Natural killer cell (primary cell): ENCODE measurements around the gene RHPN2. TPM values are rescaled to one million over a fixed set of nuclear protein-coding genes. Genes with fewer than 3 reads are reported as not detected.
A peak's percentile ranks its signal among the peaks of the same experiment; 100 is the strongest.

Experiments used
- ATAC-seq, 3 donors: fragments of 150-1000 bp in 2 of 3; fragments of 200-7000 bp in 1 of 3; cut with Tn5 transposase; 1 replicate in 1 of 3; 2 replicates in 2 of 3; pipeline ENCODE4 v1.10.0; 2021; ENCODE audit warnings: mild to moderate bottlenecking in 2 of 3, moderate library complexity in 2 of 3
- DNase-seq, 2 donors: peaks; one replicate each; pipeline versions ENCODE4 v3.0.0 to v3.0.0-alpha.2; 2013 to 2021; ENCODE audit warnings: mixed read lengths in 1 of 2
- H3K27ac ChIP-seq: one replicate; pipeline ENCODE4 v1.5.1; 2013; ENCODE audit warnings: mild to moderate bottlenecking, low read length
- H3K27me3 ChIP-seq: one replicate; pipeline ENCODE4 v1.6.1; 2013; ENCODE audit warnings: low read length; ENCODE audit not compliant: control insufficient read depth, insufficient read depth
- H3K36me3 ChIP-seq: one replicate; pipeline ENCODE4 v1.6.1; 2013; ENCODE audit warnings: low read length; ENCODE audit not compliant: control insufficient read depth, insufficient read depth
- H3K4me1 ChIP-seq: one replicate; pipeline ENCODE4 v1.6.1; 2013; ENCODE audit warnings: low read length; ENCODE audit not compliant: control insufficient read depth, insufficient read depth
- H3K4me3 ChIP-seq: one replicate; pipeline ENCODE4 v1.5.1; 2013; ENCODE audit warnings: low read length
- H3K9me3 ChIP-seq: one replicate; pipeline ENCODE4 v1.6.1; 2013; ENCODE audit warnings: low read length; ENCODE audit not compliant: control insufficient read depth, insufficient read depth
- H3K27ac Mint-ChIP-seq, 2 donors: one replicate each; pipeline ENCODE4 v1.8.0; 2022; ENCODE audit warnings: mild to moderate bottlenecking in 2 of 2, mixed read lengths in 2 of 2, moderate library complexity in 1 of 2
- H3K27me3 Mint-ChIP-seq, 2 donors: one replicate each; pipeline ENCODE4 v1.8.0; 2022; ENCODE audit warnings: low read depth in 2 of 2, mixed read lengths in 2 of 2
- H3K36me3 Mint-ChIP-seq: one replicate; pipeline ENCODE4 v1.8.0; 2022; ENCODE audit warnings: mixed read lengths
- H3K4me1 Mint-ChIP-seq, 2 donors: one replicate each; pipeline ENCODE4 v1.8.0; 2022; ENCODE audit warnings: mixed read lengths in 2 of 2
- H3K4me3 Mint-ChIP-seq: one replicate; pipeline ENCODE4 v1.8.0; 2022; ENCODE audit warnings: mild to moderate bottlenecking, moderate library complexity, mixed read lengths
- H3K9me3 Mint-ChIP-seq, 2 donors: one replicate each; pipeline ENCODE4 v1.8.0; 2022; ENCODE audit warnings: mixed read lengths in 2 of 2
- CTCF ChIP-seq: fragments of 200-600 bp; IDR thresholded peaks from one replicate; pipeline ENCODE4 v1.8.0; 2022; ENCODE audit warnings: antibody characterized with exemption
- whole genome bisulfite sequencing: methylation state at CpG from one replicate; pipeline ENCODE4 v1.1.7; 2013; ENCODE audit warnings: missing lambda C conversion rate; ENCODE audit not compliant: insufficient coverage; 5-methylcytosine and 5-hydroxymethylcytosine counted together
- intact Hi-C: fragments of 100-400 bp; cut with micrococcal nuclease; formaldehyde crosslinking; loops from one replicate; pipeline ENCODE4 v1.14.2; 2022
- total RNA-seq, 4 donors: library from RNA; stranded (reverse); fragments of 120-200 nt in 1 of 4; gene quantifications; one replicate each; pipeline versions ENCODE4 v1.2.3 to v1.2.4, GENCODE V29; 2013 to 2022

The RHPN2 gene
- total RNA-seq, 3 donors from 2014 or later (not counting 1 experiment from before 2014, with no cell fraction given), result 0.35 TPM; not detected in 2

DNA sequence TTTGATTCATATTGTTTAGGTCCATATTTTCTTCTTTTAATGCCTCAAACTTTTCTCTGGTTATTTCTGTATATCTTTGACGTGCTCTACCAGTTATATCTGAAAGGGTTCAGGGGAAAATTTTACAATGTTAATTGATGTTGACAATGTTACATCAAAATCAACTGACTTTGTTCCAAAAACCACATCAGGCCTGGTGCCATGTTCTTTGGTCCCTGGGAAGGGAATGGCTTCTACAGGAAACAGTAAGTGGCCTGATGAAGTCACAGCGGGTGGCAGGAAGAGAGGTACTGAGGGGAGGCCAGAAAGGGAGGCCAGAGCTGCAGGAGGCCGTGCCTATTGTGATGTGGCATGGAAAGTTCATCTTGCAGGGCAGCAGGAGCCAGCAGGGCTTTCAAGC is 131.1 kb downstream of the RHPN2 start:
- Histone ChIP-seq H3K4me3 (no peak overlapping the region), H3K27ac (no peak overlapping the region), H3K9me3 (no peaks in the 10 kb centered on the region), H3K36me3 (peaks cover 16% of the 10 kb centered on the region), H3K27me3 (no peaks in the 10 kb centered on the region), H3K4me1 (no peaks in the 10 kb centered on the region)
- H3K27me3 Mint-ChIP-seq, result no peaks in the 10 kb centered on the region
- no peaks in the 10 kb centered on the region for H3K9me3 Mint-ChIP-seq
- no peak for ATAC-seq
- H3K4me1 Mint-ChIP-seq, result peaks cover 0 to 8% of the 10 kb centered on the region in 2 donors
- intact Hi-C loops, result no loop called here
- TF ChIP-seq CTCF, result no peak
- peak overlapping the region in 1 of 2 donors; percentile 15 for H3K27ac Mint-ChIP-seq
- DNase-seq, result no peak
- WGBS, result 95% methylated on average over 2 of the region's 3 CpGs
- H3K4me3 Mint-ChIP-seq, result no peak overlapping the region
- H3K36me3 Mint-ChIP-seq, result peaks cover 6% of the 10 kb centered on the region

- Histone ChIP-seq H3K9me3 (peaks cover 3% of the 10 kb centered on the region), H3K4me1 (no peaks in the 10 kb centered on the region), H3K27me3 (no peaks in the 10 kb centered on the region), H3K36me3 (peaks cover 17% of the 10 kb centered on the region), H3K27ac (no peak overlapping the region), H3K4me3 (no peak overlapping the region)
- Mint-ChIP-seq H3K4me1 (peaks cover 0 to 8% of the 10 kb centered on the region in 2 donors), H3K4me3 (no peak overlapping the region), H3K9me3 (peaks cover 2 to 4% of the 10 kb centered on the region in 2 donors), H3K36me3 (peaks cover 13% of the 10 kb centered on the region), H3K27ac (no peak overlapping the region), H3K27me3 (no peaks in the 10 kb centered on the region)
- intact Hi-C loops, result no loop called here
- ATAC-seq (no peak), DNase-seq (no peak)
- WGBS, result 97% methylated on average over 6 of the region's 8 CpGs
- no peak for TF ChIP-seq CTCF
These were observed 134.1 kb downstream of the RHPN2 start for GRCh38 chr19:32930567-32930966.

DNA sequence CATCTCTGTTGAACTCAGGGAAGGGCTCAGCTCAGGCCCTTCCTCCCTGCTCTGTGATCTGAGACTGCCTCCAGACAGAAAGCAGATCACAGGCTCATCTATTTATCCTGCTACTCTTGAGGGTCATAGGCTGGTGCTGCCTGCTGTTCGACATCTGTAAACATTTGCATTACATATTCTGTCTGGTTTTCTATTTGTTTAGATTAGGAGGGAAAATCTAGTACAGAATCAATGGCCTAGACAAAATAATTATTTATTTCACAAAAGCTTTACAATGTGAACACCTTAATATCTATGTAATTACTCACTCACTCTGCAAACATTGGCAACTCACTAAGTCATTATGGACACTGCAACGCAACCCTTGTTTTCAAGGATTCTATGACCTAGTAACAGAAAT is 135.9 kb downstream of the RHPN2 start:
- Histone ChIP-seq H3K36me3 (peaks cover 15% of the 10 kb centered on the region), H3K4me3 (no peak overlapping the region), H3K4me1 (no peaks in the 10 kb centered on the region), H3K27me3 (no peaks in the 10 kb centered on the region), H3K27ac (no peak overlapping the region), H3K9me3 (peaks cover 3% of the 10 kb centered on the region)
- Mint-ChIP-seq H3K36me3 (peaks cover 13% of the 10 kb centered on the region), H3K27ac (no peak overlapping the region), H3K4me3 (no peak overlapping the region), H3K27me3 (no peaks in the 10 kb centered on the region), H3K4me1 (peaks cover 0 to 3% of the 10 kb centered on the region in 2 donors), H3K9me3 (peaks cover 2 to 4% of the 10 kb centered on the region in 2 donors)
- no peak for ATAC-seq
- intact Hi-C loops, result no loop called here
- no peak for TF ChIP-seq CTCF
- no peak for DNase-seq
- WGBS, result 88% methylated on average over 1 of the region's 2 CpGs

Other genes starting within 250 kb of the RHPN2 start
- under 1 TPM in 2 of 3 donors, not detected in 1; 0.75 to 0.80 TPM for gene SLC7A9, start 195.1 kb downstream of the RHPN2 start, total RNA-seq
- 10 to 100 TPM in 2 of 3 donors, 1 to 10 TPM in 1; 7.6 to 12.0 (median 10.3) TPM for gene CEP89, start 92.9 kb downstream of the RHPN2 start, total RNA-seq
- gene FAAP24, start 92.6 kb downstream of the RHPN2 start, total RNA-seq, result 1 to 10 TPM; 1.8 to 4.1 (median 2.3) TPM
- 10 to 100 TPM in 2 of 3 donors, 1 to 10 TPM in 1; 9.1 to 15.0 (median 12.7) TPM for gene GPATCH1, start 16.3 kb upstream of the RHPN2 start, total RNA-seq
- not detected for gene WDR88, start 67.2 kb upstream of the RHPN2 start, total RNA-seq
- under 1 TPM in 2 of 3 donors, not detected in 1; 0.33 to 0.38 TPM for gene LRP3, start 129.4 kb upstream of the RHPN2 start, total RNA-seq
- not detected for gene SLC7A10, start 161.0 kb upstream of the RHPN2 start, total RNA-seq
- gene CEBPA, start 237.6 kb upstream of the RHPN2 start, total RNA-seq, result 10 to 100 TPM in 1 of 3 donors, 1 to 10 TPM in 2; 7.6 to 19.5 (median 8.2) TPM